Kidney (tissue), 14 donors: ENCODE results near the gene IL1B. TPM values are rescaled to one million over a fixed set of nuclear protein-coding genes. Genes with fewer than 3 reads are reported as not detected.

Experiments
- DNase-seq, 5 donors: peaks; one replicate each; pipeline ENCODE4 v3.0.0-alpha.2; 2013 to 2020
- FAIRE-seq: peaks from 2 replicates; lab custom pipeline; 2012; peaks lifted over from hg19 to GRCh38; lab: Jason Lieb, UNC
- H3K27ac ChIP-seq, 2 donors: one replicate each; pipeline ENCODE4 v1.7.0; 2013; ENCODE audit warnings: low read depth in 2 of 2, low read length in 2 of 2, inconsistent platforms in 1 of 2
- H3K27me3 ChIP-seq: one replicate; pipeline ENCODE4 v1.7.1; 2013; ENCODE audit warnings: low read length, inconsistent platforms; ENCODE audit not compliant: control insufficient read depth, insufficient read depth
- H3K36me3 ChIP-seq, 3 donors: one replicate each; pipeline versions ENCODE4 v1.7.0 to v1.7.1; 2013; ENCODE audit warnings: low read length in 3 of 3, control low read depth in 1 of 3, inconsistent platforms in 1 of 3; ENCODE audit not compliant: insufficient read depth in 3 of 3, control insufficient read depth in 2 of 3
- H3K4me1 ChIP-seq, 3 donors: one replicate each; pipeline versions ENCODE4 v1.7.0 to v1.7.1; 2013; ENCODE audit warnings: low read length in 3 of 3, inconsistent platforms in 1 of 3, low read depth in 1 of 3; ENCODE audit not compliant: control insufficient read depth in 2 of 3, insufficient read depth in 2 of 3
- H3K4me3 ChIP-seq, 3 donors: one replicate each; pipeline versions ENCODE4 v1.7.0 to v1.8.1; 2013; ENCODE audit warnings: low read length in 3 of 3, control low read depth in 1 of 3, inconsistent platforms in 1 of 3
- H3K9ac ChIP-seq, 3 donors: one replicate each; pipeline versions ENCODE4 v1.7.0 to v1.7.1; 2013; ENCODE audit warnings: low read length in 3 of 3, control low read depth in 1 of 3, inconsistent platforms in 1 of 3
- H3K9me3 ChIP-seq, 3 donors: one replicate each; pipeline versions ENCODE4 v1.7.0 to v1.7.1; 2013; ENCODE audit warnings: low read length in 3 of 3, control low read depth in 1 of 3, inconsistent platforms in 1 of 3; ENCODE audit not compliant: control insufficient read depth in 2 of 3, insufficient read depth in 1 of 3
- intact Hi-C: fragments of 100-400 bp; cut with DNase I; formaldehyde crosslinking; loops from one replicate; pipeline ENCODE4 v1.11.1; 2022
- polyA plus RNA-seq: library from polyadenylated mRNA; stranded (reverse); fragments of 350-450 nt; fragmentation: Illumina TruSeq; extraction: RNeasy Lipid Tissue Mini Kit (QIAGEN cat#74804); gene quantifications from one replicate; pipeline ENCODE4 v1.2.3, GENCODE V29; 2014; ENCODE audit warnings: low read depth, low replicate concordance; ENCODE audit not compliant: insufficient read depth
- total RNA-seq: library from RNA; stranded (reverse); fragmentation: NEBNext Ultra II Directional; extraction: Animal tissue kit (Norgen Biotek cat#: 25700); gene quantifications from one replicate; pipeline ENCODE4 v1.2.1, GENCODE V29; 2021
- TF ChIP-seq, protein P1 (sequence below): IDR thresholded peaks from 3 replicates; pipeline ENCODE4 v1.5.1; 2012; ENCODE audit warnings: mild to moderate bottlenecking, moderate library complexity, borderline replicate concordance; ENCODE audit not compliant: insufficient read depth; ENCODE audit errors: extremely low read depth
- donor health status: control.
- donor health status: control.
- donor health status: control.
- donor health status: control.
- donor health status: control.
- donor health status: DM: yes; HTN: yes; CAD: no.
- donor health status: Normal renal cell carcinoma (clear cell type).

Gene IL1B
- total and polyA plus RNA-seq, 2 donors from 2014 or later: 0.56 to 2.9 TPM

DNA sequence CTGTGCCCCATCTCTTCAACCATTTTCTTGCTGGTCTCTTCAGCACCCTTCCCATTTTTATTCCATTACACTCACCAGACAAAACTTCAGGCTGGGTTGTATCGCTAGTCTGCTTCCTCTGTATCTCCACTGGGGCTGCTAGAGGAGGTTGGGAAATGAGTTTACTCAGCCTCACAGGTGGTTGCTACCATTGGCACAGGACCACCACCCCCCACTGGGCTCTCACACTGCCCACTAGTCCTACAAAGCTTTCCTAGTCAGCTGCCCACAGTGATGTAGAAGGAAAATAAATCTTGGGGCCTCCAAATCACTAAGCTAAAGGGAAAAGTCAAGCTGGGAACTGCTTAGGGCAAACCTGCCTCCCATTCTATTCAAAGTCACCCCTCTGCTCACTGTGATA lies 12.3 kb upstream of the IL1B start:
- H3K4me1 ChIP-seq: no peaks in the 10 kb centered on the region
- intact Hi-C loops: no loop called here
- no peak overlapping the region for H3K4me3 ChIP-seq
- H3K27me3 ChIP-seq: no peaks in the 10 kb centered on the region
- no peak overlapping the region for H3K9ac ChIP-seq
- no peak overlapping the region for H3K27ac ChIP-seq
- FAIRE-seq (no peak), DNase-seq (no peak)
- TF ChIP-seq, protein P1, sequence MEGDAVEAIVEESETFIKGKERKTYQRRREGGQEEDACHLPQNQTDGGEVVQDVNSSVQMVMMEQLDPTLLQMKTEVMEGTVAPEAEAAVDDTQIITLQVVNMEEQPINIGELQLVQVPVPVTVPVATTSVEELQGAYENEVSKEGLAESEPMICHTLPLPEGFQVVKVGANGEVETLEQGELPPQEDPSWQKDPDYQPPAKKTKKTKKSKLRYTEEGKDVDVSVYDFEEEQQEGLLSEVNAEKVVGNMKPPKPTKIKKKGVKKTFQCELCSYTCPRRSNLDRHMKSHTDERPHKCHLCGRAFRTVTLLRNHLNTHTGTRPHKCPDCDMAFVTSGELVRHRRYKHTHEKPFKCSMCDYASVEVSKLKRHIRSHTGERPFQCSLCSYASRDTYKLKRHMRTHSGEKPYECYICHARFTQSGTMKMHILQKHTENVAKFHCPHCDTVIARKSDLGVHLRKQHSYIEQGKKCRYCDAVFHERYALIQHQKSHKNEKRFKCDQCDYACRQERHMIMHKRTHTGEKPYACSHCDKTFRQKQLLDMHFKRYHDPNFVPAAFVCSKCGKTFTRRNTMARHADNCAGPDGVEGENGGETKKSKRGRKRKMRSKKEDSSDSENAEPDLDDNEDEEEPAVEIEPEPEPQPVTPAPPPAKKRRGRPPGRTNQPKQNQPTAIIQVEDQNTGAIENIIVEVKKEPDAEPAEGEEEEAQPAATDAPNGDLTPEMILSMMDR: no peak
- H3K36me3 ChIP-seq: no peaks in the 10 kb centered on the region
- H3K9me3 ChIP-seq: no peaks in the 10 kb centered on the region

DNA sequence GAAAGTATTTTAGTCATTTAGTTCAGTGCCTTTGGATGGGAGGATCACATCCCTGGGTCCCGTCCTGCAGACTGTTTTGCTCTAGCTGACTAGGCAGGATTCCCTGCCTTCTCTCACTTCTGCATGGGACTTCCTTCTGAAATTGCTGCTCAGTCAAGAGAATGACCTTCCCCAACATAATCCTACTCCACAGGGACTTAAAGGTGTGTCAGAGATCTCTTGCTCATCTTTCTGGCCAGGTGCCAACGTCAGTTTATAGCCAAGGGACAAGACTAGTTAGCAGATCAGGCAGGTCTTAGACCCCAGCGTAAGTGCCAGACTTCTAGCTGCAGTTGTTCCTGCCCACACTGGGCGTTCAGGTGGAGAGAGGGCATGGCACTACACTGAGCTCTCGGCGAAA lies 9.5 kb upstream of the IL1B start:
- no peak overlapping the region for H3K4me3 ChIP-seq
- no peak overlapping the region for H3K9ac ChIP-seq
- H3K36me3 ChIP-seq: no peaks in the 10 kb centered on the region
- H3K9me3 ChIP-seq: no peaks in the 10 kb centered on the region
- no peak for DNase-seq
- no peak for FAIRE-seq
- intact Hi-C loops: no loop called here
- TF ChIP-seq, protein P1: no peak
- no peaks in the 10 kb centered on the region for H3K27me3 ChIP-seq
- no peaks in the 10 kb centered on the region for H3K4me1 ChIP-seq
- no peak overlapping the region for H3K27ac ChIP-seq

DNA sequence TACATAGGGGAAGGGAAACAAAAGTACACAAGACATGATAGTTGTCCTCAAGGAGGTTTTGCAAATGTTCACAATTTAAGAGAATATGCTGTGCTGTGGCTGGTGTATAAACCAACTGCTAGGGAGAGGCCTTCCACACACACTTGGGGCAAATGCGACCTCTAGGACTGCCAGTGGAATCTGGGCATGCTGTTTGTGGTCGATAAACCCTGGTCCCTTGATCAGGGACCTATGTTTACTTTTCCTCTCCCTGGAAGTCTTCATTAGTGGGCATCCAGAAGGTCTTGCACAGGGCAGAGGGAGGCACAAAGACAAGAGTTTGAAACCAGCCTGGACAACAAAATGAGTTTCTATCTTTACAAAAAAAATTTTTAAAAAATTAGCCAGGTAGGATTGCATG lies 7.3 kb upstream of the IL1B start:
- TF ChIP-seq, protein P1: no peak
- DNase-seq (no peak), FAIRE-seq (no peak)
- Histone ChIP-seq H3K4me3 (no peak overlapping the region), H3K9ac (no peak overlapping the region), H3K36me3 (no peaks in the 10 kb centered on the region), H3K4me1 (no peaks in the 10 kb centered on the region), H3K27ac (no peak overlapping the region), H3K9me3 (no peaks in the 10 kb centered on the region), H3K27me3 (no peaks in the 10 kb centered on the region)
- intact Hi-C loops: no loop called here

DNA sequence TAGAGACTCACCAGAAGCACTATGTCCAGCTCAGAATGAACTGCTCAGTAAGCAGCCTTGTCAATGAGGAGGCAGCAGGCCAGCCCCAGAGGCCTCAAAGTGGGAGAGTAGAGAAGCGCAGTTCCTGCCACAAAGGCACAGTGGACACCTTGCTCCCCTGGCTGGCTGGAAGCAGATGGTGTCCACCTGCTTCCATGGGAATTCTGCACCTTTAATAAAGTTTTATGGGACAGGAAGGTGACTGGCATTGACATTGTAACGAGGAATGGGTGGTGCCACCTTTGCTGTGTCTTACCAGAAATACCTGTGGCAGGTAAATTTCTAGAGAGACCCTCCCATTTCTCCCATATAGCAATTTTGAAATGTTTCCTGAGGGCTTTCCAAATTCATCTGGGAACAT lies 6.7 kb upstream of the IL1B start:
- no peaks in the 10 kb centered on the region for H3K4me1 ChIP-seq
- no peak overlapping the region for H3K4me3 ChIP-seq
- H3K9me3 ChIP-seq: no peaks in the 10 kb centered on the region
- H3K27ac ChIP-seq: no peak overlapping the region
- no peaks in the 10 kb centered on the region for H3K36me3 ChIP-seq
- no peaks in the 10 kb centered on the region for H3K27me3 ChIP-seq
- TF ChIP-seq, protein P1: no peak
- FAIRE-seq (no peak), DNase-seq (no peak)
- intact Hi-C loops: no loop called here
- no peak overlapping the region for H3K9ac ChIP-seq
